Osteocyte (in vitro differentiated cells): Measurements from ENCODE around the gene MRPL32. TPM values are rescaled to one million over a fixed set of nuclear protein-coding genes. Genes with fewer than 3 reads are reported as not detected.

ENCODE experiments used
- DNase-seq: peaks from one replicate; pipeline ENCODE4 v3.0.0; 2021; ENCODE audit warnings: mixed read lengths; ENCODE audit not compliant: unreplicated experiment; ENCODE audit errors: extremely low spot score
- H3K27ac Mint-ChIP-seq: one replicate; pipeline ENCODE4 v1.8.0; 2021; ENCODE audit warnings: mild to moderate bottlenecking, mixed read lengths; ENCODE audit not compliant: unreplicated experiment
- H3K27me3 Mint-ChIP-seq: one replicate; pipeline ENCODE4 v1.8.0; 2021; ENCODE audit warnings: mixed read lengths; ENCODE audit not compliant: unreplicated experiment
- H3K36me3 Mint-ChIP-seq: one replicate; pipeline ENCODE4 v1.8.0; 2021; ENCODE audit warnings: mixed read lengths; ENCODE audit not compliant: unreplicated experiment
- H3K4me1 Mint-ChIP-seq: one replicate; pipeline ENCODE4 v1.8.0; 2021; ENCODE audit warnings: mixed read lengths; ENCODE audit not compliant: unreplicated experiment
- H3K4me3 Mint-ChIP-seq: one replicate; pipeline ENCODE4 v1.8.0; 2021; ENCODE audit warnings: mild to moderate bottlenecking, moderate library complexity, mixed read lengths; ENCODE audit not compliant: unreplicated experiment
- H3K9me3 Mint-ChIP-seq: one replicate; pipeline ENCODE4 v1.8.0; 2021; ENCODE audit warnings: mixed read lengths; ENCODE audit not compliant: unreplicated experiment
- CTCF ChIP-seq: fragments of 200-600 bp; sonication (generic); IDR thresholded peaks from 2 replicates; pipeline ENCODE4 v1.5.0; 2021; ENCODE audit warnings: antibody characterized with exemption, mild to moderate bottlenecking, moderate library complexity
- total RNA-seq: library from RNA; stranded (reverse); gene quantifications from 2 replicates; pipeline ENCODE4 v1.2.1, GENCODE V29; 2021

The MRPL32 gene
- total RNA-seq, 1 donor from 2014 or later = 49.0 TPM

GRCh38 chr7:42984137-42984536, 52.0 kb downstream of the MRPL32 start:
- no peak overlapping the region for H3K27ac Mint-ChIP-seq
- TF ChIP-seq CTCF = no peak
- no peaks in the 10 kb centered on the region for H3K36me3 Mint-ChIP-seq
- H3K4me1 Mint-ChIP-seq = no peaks in the 10 kb centered on the region
- DNase-seq = no peak
- peaks cover 44% of the 10 kb centered on the region for H3K27me3 Mint-ChIP-seq
- H3K9me3 Mint-ChIP-seq = peaks cover 16% of the 10 kb centered on the region
- H3K4me3 Mint-ChIP-seq = no peak overlapping the region

GRCh38 chr7:42986213-42986612, 54.0 kb downstream of the MRPL32 start:
- peaks cover 46% of the 10 kb centered on the region for H3K27me3 Mint-ChIP-seq
- TF ChIP-seq CTCF = no peak
- peaks cover 16% of the 10 kb centered on the region for H3K9me3 Mint-ChIP-seq
- H3K4me1 Mint-ChIP-seq = no peaks in the 10 kb centered on the region
- no peak overlapping the region for H3K4me3 Mint-ChIP-seq
- no peak overlapping the region for H3K27ac Mint-ChIP-seq
- no peaks in the 10 kb centered on the region for H3K36me3 Mint-ChIP-seq
- no peak for DNase-seq

GRCh38 chr7:42986781-42987248, 54.6 kb downstream of the MRPL32 start:
- H3K36me3 Mint-ChIP-seq = no peaks in the 10 kb centered on the region
- no peak for DNase-seq
- no peaks in the 10 kb centered on the region for H3K4me1 Mint-ChIP-seq
- peaks cover 47% of the 10 kb centered on the region for H3K27me3 Mint-ChIP-seq
- H3K4me3 Mint-ChIP-seq = no peak overlapping the region
- no peak for TF ChIP-seq CTCF
- no peak overlapping the region for H3K27ac Mint-ChIP-seq
- H3K9me3 Mint-ChIP-seq = peaks cover 16% of the 10 kb centered on the region

Other genes with a start within 250 kb of the MRPL32 start
- gene C7orf25, start 20.3 kb upstream of the MRPL32 start, total RNA-seq = 5.9 and 9.9 TPM in 2 replicates
- 59.7 and 65.0 TPM in 2 replicates for gene PSMA2, start 202 bp upstream of the MRPL32 start, total RNA-seq
- gene HECW1, start 180.3 kb downstream of the MRPL32 start, total RNA-seq = 0.16 TPM in 1 of 2 replicates, not detected in the other